K562 (cell line): Measurements from ENCODE around the gene KRTAP1-4. TPM values are rescaled to one million over a fixed set of nuclear protein-coding genes. Genes with fewer than 3 reads are reported as not detected.

Source experiments
- NR4A1 ChIP-seq, 2 experiments: fragments of 250-450 bp in 1 of 2; fragments of 450-650 bp in 1 of 2; sonication (Bioruptor Pico) in 1 of 2; IDR thresholded peaks; 2 replicates each; pipeline versions ENCODE4 v1.4.0 to v1.6.1; 2016 to 2020; ENCODE audit warnings: mild to moderate bottlenecking in 2 of 2, missing compliant biosample characterization in 1 of 2, missing genetic modification characterization in 1 of 2, moderate library complexity in 1 of 2
- polyA plus RNA-seq, 8 experiments: library from polyadenylated mRNA; depleted of rRNA in 4 of 8; stranded (reverse) in 5 of 8; unstranded in 3 of 8; fragments of >200 nt; fragmentation: Nextera tagmentation in 2 of 8; fragmentation: Illumina TruSeq in 1 of 8; extraction: Ambion mirVana in 2 of 8; extraction: Trizol in 1 of 8; gene quantifications; 2 replicates each; pipeline versions ENCODE4 v1.2.1 to v1.2.3, GENCODE V29; 2011 to 2014; ENCODE audit warnings: inconsistent platforms in 1 of 8, missing spikeins in 1 of 8
- total RNA-seq, 7 experiments: library from RNA; depleted of rRNA in 6 of 7; stranded (reverse); fragments of >200 nt in 6 of 7; fragmentation: Illumina TruSeq in 2 of 7; extraction: Trizol in 2 of 7; gene quantifications; 2 replicates each; pipeline versions ENCODE4 v1.2.1 to v1.2.3, GENCODE V29; 2011 to 2021; ENCODE audit warnings: low replicate concordance in 1 of 7
- TF ChIP-seq, protein P1 (sequence below), 2 experiments: fragments of 450-650 bp in 1 of 2; sonication (generic) in 1 of 2; formaldehyde crosslinking in 1 of 2; IDR thresholded peaks; 2 replicates each; pipeline versions ENCODE4 v1.7.1 to v1.9.0; 2016 to 2022; ENCODE audit warnings: inconsistent platforms in 1 of 2, mild to moderate bottlenecking in 1 of 2, missing genetic modification reagents in 1 of 2

The KRTAP1-4 gene
- total and polyA plus RNA-seq, 9 of the 15 experiments (the other 6 are each of a cell fraction or from before 2014, with no cell fraction given): not detected

GRCh38 chr17:41002814-41003213 is 27.2 kb downstream of the KRTAP1-4 start (continued):
- TF ChIP-seq, protein P1, sequence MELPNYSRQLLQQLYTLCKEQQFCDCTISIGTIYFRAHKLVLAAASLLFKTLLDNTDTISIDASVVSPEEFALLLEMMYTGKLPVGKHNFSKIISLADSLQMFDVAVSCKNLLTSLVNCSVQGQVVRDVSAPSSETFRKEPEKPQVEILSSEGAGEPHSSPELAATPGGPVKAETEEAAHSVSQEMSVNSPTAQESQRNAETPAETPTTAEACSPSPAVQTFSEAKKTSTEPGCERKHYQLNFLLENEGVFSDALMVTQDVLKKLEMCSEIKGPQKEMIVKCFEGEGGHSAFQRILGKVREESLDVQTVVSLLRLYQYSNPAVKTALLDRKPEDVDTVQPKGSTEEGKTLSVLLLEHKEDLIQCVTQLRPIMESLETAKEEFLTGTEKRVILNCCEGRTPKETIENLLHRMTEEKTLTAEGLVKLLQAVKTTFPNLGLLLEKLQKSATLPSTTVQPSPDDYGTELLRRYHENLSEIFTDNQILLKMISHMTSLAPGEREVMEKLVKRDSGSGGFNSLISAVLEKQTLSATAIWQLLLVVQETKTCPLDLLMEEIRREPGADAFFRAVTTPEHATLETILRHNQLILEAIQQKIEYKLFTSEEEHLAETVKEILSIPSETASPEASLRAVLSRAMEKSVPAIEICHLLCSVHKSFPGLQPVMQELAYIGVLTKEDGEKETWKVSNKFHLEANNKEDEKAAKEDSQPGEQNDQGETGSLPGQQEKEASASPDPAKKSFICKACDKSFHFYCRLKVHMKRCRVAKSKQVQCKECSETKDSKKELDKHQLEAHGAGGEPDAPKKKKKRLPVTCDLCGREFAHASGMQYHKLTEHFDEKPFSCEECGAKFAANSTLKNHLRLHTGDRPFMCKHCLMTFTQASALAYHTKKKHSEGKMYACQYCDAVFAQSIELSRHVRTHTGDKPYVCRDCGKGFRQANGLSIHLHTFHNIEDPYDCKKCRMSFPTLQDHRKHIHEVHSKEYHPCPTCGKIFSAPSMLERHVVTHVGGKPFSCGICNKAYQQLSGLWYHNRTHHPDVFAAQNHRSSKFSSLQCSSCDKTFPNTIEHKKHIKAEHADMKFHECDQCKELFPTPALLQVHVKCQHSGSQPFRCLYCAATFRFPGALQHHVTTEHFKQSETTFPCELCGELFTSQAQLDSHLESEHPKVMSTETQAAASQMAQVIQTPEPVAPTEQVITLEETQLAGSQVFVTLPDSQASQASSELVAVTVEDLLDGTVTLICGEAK (IDR thresholded peaks at IDR 0.05): no peak
- TF ChIP-seq, protein P1 (CRISPR knock-in tag; IDR thresholded peaks at IDR 0.05): no peak
- TF ChIP-seq NR4A1 (CRISPR knock-in tag; IDR thresholded peaks at IDR 0.05): no peak
- no peak for TF ChIP-seq NR4A1 (tag; IDR thresholded peaks at IDR 0.05)
